Activated CD4-positive, alpha-beta T cell treated with anti-CD3 and anti-CD28 coated beads for 24 hours (primary cell): ENCODE results near the gene E2F8.

Experiments used
- DNase-seq, 2 donors: peaks; one replicate each; pipeline ENCODE4 v3.0.0-alpha.2; 2020; ENCODE audit warnings: low read depth in 2 of 2

The E2F8 gene

DNA sequence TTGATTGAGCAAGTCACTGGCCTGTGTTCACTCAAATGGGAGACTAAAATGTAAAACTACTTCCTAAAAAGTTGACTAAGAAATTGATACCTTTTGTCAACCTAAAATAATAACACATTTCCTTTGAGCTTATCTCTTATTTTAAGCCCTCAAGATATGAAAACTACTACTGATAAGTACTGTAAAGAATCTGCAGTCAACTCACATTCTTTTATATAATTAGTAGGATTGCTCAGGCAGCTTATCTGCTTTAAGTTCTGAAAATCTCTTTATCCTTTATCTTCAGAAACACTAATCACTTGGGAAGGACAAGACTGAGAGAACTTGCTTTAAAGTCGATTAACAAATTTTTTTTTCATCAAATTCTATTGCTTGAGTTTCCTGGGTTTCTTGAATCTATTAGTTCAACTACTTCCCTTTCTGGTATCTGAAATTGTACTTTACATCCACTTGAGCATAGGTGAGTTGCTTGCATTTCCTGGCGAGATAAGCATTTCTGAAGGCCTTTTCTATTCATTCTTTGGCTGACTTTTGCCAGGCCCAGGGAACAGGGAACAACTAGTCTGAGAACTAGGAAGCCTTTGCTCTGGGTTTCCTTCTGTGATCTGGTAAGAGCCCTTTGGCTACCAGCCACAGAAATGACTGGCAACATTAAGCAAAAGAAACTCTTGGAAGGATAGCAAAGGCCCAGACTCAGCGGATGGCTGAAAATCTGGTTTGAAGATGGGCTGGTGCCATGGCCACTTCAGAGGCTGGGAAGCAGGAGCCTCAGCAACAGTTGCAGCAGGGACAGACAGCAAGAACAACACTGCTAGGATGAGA is 19.6 kb downstream of the E2F8 start:
- no peak for DNase-seq

- DNase-seq = no peak
Observed at GRCh38 chr11:19218786-19219460, 21.8 kb downstream of the E2F8 start.

- DNase-seq = no peak
Observed at GRCh38 chr11:19218216-19218615, 22.5 kb downstream of the E2F8 start.

DNA sequence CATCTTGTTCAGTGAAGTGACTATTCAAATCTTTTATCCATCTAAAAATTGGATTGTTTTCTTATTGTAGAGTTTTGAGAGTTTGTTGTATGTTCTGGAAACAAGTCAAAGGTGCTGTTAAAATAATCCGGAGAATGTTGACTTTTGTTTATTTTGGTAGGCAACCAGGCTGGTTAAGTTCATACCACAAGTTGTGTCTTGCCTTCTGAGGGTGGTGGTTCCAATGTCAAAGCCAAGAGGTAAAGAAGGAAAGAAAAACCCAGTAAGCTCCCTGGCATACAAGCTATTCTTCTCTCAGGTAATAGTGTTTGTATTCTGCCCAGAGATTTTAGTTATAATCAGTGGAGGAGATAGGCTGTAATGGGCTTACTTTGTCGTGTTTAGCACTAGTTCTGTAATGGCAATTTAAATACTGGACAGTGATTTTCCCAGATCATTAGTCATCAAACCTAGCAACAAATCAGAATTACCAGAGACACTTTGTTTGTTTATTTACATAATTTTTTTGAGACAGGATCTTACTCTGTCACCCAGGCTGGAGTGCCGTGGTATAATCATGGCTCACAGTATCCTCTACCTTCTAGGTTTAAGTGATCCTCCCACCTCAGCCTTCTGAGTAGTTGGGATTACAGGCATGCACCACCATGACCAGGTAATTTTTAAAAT is 23.9 kb downstream of the E2F8 start:
- DNase-seq = no peak

- DNase-seq = no peak
Observed at GRCh38 chr11:19216021-19216420, 24.7 kb downstream of the E2F8 start.

- DNase-seq = no peak
Observed at GRCh38 chr11:19209617-19210370, 31.0 kb downstream of the E2F8 start.

DNA sequence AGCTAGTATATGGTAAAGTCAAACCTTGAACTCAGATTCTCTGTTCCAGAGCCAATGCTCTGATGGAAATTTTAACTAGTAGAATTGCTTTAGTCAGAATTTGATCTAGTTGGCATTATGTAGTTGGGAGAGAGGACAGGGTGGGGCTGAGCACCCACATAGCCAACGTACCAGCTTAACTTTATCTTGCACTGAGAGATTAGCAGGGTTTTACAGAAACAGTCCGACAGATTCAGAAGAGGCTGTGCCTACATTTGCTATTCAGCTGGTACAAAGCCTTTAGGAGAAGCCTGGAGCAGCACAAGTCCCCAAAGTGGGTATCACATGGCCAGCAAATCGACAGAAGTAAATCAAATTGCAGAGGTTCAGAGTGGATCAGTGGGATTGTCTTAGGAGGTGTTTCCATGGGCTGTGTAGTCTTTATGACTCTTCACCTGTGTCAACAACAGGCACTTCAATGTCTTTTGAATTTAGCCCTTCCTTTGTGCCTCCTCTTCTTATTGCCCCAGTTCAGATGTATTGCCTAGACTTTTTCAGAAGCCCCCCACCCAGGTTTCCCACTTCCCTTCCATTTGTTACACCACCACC is 31.7 kb downstream of the E2F8 start:
- no peak for DNase-seq

DNA sequence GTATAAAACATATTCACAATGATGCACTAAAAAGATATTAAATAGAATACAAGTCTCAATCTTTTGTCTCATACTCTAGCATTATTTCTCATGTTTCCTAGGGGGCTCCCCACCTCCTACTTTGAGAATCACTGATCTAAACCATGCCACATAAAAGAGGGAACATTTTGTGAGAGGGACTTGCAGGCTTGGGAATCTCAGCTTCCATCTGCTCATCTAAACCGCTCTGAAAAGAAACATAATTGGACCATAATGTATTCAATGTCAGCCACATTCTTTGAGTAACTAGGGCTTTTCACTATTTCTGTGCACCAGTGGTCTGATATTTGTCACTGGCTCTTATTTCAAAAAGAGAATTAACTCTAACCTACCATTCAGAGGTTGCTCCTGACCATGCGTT is 32.6 kb downstream of the E2F8 start:
- DNase-seq = no peak

GRCh38 chr11:19204836-19205235 is 35.9 kb downstream of the E2F8 start:
- DNase-seq = no peak

GRCh38 chr11:19201737-19202605 is 38.8 kb downstream of the E2F8 start, which contains the start of gene CSRP3:
TSS of gene CSRP3 (minus strand) at chr11:19201983. CDS start at chr11:19192448, 9,535 bp downstream.
- no peak for DNase-seq

DNA sequence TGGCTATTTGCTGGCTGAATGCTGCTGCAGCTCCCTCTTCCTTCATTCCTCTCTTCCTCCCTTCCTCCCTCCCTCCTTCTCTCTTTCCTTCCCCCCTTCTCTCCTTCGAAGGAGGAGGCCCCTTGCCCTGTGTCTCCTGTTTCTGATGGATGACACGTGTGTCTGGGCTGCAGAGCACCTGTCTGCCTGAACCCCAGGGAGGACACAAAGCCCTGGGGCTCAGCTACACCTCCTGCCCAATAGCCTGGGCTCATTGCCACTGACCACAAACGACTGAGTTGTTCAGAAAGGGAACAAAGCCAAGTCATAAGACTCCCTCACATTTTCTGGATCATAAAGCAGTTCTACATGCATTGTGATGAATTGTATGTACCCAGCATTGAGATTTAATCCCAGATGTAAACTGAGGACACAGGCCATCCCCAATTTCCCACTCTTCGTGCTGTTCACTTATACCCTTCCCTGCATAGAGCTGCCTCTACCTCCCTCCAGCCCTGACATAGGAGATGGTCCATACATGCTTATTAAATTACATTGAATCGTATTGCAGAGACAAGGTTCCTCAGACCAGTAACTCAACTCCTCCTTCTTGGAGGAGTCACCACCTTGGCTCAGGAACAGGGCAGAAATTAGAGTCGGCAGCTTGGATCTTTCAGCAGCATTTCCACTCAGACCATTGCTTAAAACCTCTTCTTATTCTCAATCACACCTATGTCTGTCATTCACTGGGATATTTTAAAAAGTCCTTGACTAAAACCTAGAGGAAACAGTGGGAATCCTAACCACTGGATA is 40.1 kb downstream of the E2F8 start:
- DNase-seq = no peak

- DNase-seq = no peak
Observed at GRCh38 chr11:19199771-19200170, 41.0 kb downstream of the E2F8 start.

GRCh38 chr11:19199048-19199447 is 41.7 kb downstream of the E2F8 start:
- DNase-seq = no peak

DNA sequence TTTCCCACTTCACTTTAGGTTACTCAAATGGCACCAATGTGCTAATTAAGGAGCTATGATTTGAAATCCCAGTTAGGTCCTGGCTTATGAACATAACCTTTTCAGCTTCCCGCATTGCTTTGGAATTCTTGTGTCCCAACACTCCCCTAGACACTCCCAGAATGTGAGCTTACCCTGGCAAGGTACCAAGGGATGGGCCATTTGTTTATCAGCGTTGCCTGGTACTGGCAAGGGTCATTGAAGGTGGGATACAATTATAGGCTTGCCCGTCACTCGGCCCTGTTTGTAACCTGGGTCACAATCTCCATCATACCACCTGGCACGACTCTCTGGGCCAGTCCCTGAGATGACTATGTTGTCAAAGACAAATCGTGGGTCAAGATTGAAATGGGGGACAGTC is 44.3 kb downstream of the E2F8 start:
- DNase-seq = no peak

GRCh38 chr11:19194620-19195308 is 46.0 kb downstream of the E2F8 start:
- DNase-seq = no peak

DNA sequence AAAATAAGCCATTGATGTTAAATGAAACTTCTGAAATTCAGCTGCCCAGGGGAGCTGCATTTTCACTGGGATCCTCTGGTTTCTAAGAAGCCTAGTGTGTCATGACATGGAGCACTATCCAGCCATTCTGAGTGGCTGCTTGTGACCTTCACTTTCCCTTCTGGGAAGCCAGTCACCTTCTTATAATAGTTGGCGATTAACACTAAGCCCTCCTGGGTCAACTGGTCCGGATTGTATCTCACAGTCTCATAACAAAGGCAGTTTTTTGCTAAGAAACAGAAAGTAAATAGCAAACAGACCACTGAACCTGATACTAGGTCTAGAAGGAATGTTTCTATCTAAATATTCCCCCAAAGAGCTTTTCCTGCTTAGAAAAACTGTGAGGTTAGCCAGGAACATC is 46.8 kb downstream of the E2F8 start:
- no peak for DNase-seq

DNA sequence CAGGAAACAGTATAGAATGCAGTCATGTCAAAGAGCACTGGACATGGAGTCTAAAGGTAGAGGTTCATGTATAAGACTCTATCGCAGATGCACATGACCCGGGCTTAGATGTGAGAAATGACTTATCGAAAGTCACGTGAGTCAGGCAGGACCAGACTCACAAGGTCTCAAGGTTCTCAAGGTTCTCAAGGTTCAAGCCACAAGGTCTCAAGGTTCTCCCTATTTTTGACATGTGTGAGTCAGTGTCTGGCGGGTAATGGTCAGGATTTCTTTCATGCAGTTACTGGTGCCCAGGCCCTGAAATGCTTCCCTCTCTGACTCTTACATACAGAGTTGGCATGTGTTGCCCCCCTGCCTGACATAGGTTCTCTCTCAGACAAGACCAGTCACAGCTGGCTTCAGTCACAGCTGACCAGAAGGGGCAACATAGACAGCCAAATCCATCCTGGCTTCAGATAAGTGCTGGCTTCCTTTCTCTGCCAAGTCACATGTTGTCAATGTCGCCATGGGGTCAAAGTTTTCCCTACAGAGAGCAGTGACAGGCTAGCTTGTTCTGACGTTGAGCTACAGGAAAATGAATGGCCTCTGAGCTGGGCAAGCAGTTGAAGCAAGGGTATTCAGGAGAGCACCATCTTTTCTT is 49.1 kb downstream of the E2F8 start:
- DNase-seq = no peak

DNA sequence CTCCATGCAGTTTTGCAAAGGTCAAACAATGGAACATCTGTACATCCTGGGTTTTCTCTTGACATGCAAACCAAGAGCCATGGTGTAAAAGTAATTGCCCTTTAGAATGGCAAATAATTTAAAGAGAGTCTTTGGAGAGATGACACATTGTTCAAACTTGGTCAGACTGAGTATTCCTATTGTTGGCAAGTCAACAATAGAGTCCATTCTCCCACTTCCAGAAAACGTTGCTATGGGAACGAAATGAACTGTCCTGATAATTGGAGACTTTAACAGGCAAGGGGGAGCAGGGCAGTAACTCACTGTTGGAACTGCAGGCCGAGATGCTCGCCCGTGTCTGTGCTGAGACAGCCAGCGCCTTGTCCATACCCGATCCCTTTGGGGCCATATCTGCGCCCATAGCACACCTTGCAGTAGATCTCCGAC is 52.9 kb downstream of the E2F8 start:
- no peak for DNase-seq
